ENCODE measurements around the gene REX1BD.

REX1BD gene

DNA sequence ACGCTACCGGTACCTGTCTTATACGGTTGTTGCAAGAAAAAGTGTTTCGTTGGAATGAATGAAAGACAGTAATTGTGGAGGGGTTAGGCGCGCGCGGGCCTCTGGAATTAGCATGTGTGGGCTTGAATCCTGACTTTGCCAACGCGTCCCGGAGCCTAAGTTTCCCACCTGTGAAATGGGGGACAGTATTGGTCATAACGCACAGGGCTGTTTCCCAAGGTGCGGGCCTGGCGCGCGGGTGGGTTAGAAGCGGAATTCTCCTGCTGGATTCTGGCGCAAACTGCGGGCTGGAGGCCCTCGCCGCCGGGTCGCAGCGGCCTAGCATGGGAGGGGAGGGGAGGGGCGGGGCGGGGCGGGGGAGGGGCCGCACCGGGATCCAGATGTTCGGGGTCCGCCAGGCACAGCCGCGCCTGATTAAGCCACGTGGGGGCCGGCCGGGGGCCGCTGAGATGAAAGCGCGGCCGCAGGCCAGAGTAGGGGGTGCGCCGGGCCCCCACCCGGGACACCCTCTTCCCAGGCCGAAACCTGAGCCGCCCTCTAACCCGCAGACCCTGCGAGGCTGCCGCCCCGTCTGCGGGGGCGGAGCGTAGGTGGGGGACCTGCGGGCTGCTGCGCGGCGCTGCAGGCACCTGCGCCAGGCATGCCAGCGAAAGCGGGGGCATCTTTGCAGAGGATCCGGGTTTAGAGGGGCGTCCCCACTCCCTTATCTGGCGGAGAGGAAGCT is 22.9 kb downstream of the REX1BD start:
- H3K4me1 ChIP-seq (ENCODE audit: insufficient read depth, low read length): peaks cover 12% of the 10 kb centered on the region
- DNase-seq (no peak), ATAC-seq (ENCODE audit: insufficient read depth, low read depth) (no peak)
- H3K27ac ChIP-seq (ENCODE audit: low read length): no peak overlapping the region
- H2AFZ ChIP-seq (ENCODE audit: low read depth, low read length): no peak overlapping the region
- H3K4me2 ChIP-seq (ENCODE audit: insufficient read depth, low read length): peak overlapping the region; percentile 77
- no peaks in the 10 kb centered on the region for H3K9me3 ChIP-seq (ENCODE audit: insufficient read depth, low read length, severe bottlenecking)
- no peak overlapping the region; a peak in 1 of 4 replicates for H3K4me3 ChIP-seq (ENCODE audit: low read depth in 1 of 2, low read length in 2 of 2)
- H3K9ac ChIP-seq (ENCODE audit: low read depth, low read length): peak overlapping the region; percentile 46; the same call in 1 of the 2 replicates
- peaks cover 2% of the 10 kb centered on the region; the same call in 1 of the 2 replicates for H4K20me1 ChIP-seq (ENCODE audit: insufficient read depth, low read length)
- peaks cover 35% of the 10 kb centered on the region for H3K27me3 ChIP-seq (ENCODE audit: insufficient read depth, low read length, poor library complexity)
- H3K79me2 ChIP-seq (ENCODE audit: insufficient read depth, low read length): no peaks in the 10 kb centered on the region
- no peaks in the 10 kb centered on the region for H3K36me3 ChIP-seq (ENCODE audit: insufficient read depth, low read length)
- TF ChIP-seq EZH2 (IDR thresholded peaks at IDR 0.05; ENCODE audit: borderline replicate concordance, low read depth, low read length, severe bottlenecking): no peak
- TF ChIP-seq, protein P1, sequence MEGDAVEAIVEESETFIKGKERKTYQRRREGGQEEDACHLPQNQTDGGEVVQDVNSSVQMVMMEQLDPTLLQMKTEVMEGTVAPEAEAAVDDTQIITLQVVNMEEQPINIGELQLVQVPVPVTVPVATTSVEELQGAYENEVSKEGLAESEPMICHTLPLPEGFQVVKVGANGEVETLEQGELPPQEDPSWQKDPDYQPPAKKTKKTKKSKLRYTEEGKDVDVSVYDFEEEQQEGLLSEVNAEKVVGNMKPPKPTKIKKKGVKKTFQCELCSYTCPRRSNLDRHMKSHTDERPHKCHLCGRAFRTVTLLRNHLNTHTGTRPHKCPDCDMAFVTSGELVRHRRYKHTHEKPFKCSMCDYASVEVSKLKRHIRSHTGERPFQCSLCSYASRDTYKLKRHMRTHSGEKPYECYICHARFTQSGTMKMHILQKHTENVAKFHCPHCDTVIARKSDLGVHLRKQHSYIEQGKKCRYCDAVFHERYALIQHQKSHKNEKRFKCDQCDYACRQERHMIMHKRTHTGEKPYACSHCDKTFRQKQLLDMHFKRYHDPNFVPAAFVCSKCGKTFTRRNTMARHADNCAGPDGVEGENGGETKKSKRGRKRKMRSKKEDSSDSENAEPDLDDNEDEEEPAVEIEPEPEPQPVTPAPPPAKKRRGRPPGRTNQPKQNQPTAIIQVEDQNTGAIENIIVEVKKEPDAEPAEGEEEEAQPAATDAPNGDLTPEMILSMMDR (IDR thresholded peaks at IDR 0.05; ENCODE audit: borderline replicate concordance, extremely low read depth, low read length, poor library complexity, severe bottlenecking): no peak

DNA sequence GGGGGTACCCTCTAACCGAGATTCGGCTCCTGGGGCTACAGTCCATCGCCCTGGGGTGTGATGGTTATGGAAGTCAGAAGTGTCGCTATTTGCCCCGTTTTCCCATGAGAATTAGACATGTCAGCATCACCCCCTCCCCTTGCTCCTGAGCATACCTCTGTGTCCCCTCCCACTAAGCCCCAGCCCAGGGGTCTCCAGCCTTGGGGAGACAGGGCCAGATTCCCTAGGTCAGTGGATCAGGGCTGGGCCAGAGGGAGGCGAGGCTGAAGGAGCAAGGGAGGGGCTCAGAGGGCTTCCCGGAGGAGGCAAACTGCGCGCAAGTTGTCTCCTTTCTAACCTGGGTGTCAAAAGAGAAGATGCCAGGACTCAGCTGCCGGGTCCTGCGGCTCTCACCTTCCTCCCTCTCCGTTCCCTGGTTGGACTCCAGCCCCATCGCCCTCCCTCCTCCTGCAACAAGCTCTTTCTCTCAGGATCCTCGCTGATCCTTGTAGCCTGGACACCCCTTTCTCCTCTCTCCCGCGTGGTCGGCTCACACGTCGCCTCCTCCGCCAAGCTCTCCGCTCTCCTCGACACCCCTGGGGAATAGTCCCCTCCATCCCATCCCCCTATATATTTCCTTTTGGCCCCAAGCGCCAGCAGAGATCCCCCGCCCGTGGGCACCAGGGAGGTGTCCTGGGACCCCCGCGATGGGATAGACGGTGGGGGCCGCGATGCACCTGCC is 23.6 kb downstream of the REX1BD start:
- peak overlapping the region in 1 of 2 experiments; percentile 56; a peak in 3 of 4 replicates for H3K4me3 ChIP-seq (ENCODE audit: low read depth in 1 of 2, low read length in 2 of 2)
- TF ChIP-seq EZH2 (IDR thresholded peaks at IDR 0.05; ENCODE audit: borderline replicate concordance, low read depth, low read length, severe bottlenecking): no peak
- TF ChIP-seq, protein P1 (IDR thresholded peaks at IDR 0.05; ENCODE audit: borderline replicate concordance, extremely low read depth, low read length, poor library complexity, severe bottlenecking): no peak
- H3K4me1 ChIP-seq (ENCODE audit: insufficient read depth, low read length): peaks cover 12% of the 10 kb centered on the region
- no peaks in the 10 kb centered on the region for H3K79me2 ChIP-seq (ENCODE audit: insufficient read depth, low read length)
- DNase-seq (no peak), ATAC-seq (ENCODE audit: insufficient read depth, low read depth) (no peak)
- H3K4me2 ChIP-seq (ENCODE audit: insufficient read depth, low read length): peak overlapping the region; percentile 77
- peak overlapping the region; percentile 66 for H2AFZ ChIP-seq (ENCODE audit: low read depth, low read length)
- no peaks in the 10 kb centered on the region for H3K36me3 ChIP-seq (ENCODE audit: insufficient read depth, low read length)
- peak overlapping the region; percentile 46; the same call in 1 of the 2 replicates for H3K9ac ChIP-seq (ENCODE audit: low read depth, low read length)
- H4K20me1 ChIP-seq (ENCODE audit: insufficient read depth, low read length): peaks cover 2% of the 10 kb centered on the region; the same call in 1 of the 2 replicates
- no peak overlapping the region for H3K27ac ChIP-seq (ENCODE audit: low read length)
- no peaks in the 10 kb centered on the region for H3K9me3 ChIP-seq (ENCODE audit: insufficient read depth, low read length, severe bottlenecking)
- H3K27me3 ChIP-seq (ENCODE audit: insufficient read depth, low read length, poor library complexity): peaks cover 35% of the 10 kb centered on the region

GRCh38 chr19:18612772-18613588 is 24.4 kb downstream of the REX1BD start, which contains the start of gene TMEM59L:
Gene TMEM59L, plus strand, starts transcription at chr19:18612870. Its CDS starts 89 bp downstream, at chr19:18612959.
- Histone ChIP-seq H3K79me2 (ENCODE audit: insufficient read depth, low read length) (no peaks in the 10 kb centered on the region), H3K4me2 (ENCODE audit: insufficient read depth, low read length) (peak within 1 kb of the TSS; percentile 77), H3K9me3 (ENCODE audit: insufficient read depth, low read length, severe bottlenecking) (no peaks in the 10 kb centered on the region), H3K4me1 (ENCODE audit: insufficient read depth, low read length) (peaks cover 12% of the 10 kb centered on the region), H3K4me3 (ENCODE audit: low read depth in 1 of 2, low read length in 2 of 2) (peak within 1 kb of the TSS in 1 of 2 experiments; percentile 56; a peak in 3 of 4 replicates), H3K27me3 (ENCODE audit: insufficient read depth, low read length, poor library complexity) (peaks cover 35% of the 10 kb centered on the region), H2AFZ (ENCODE audit: low read depth, low read length) (peak within 1 kb of the TSS; percentile 66), H3K36me3 (ENCODE audit: insufficient read depth, low read length) (no peaks in the 10 kb centered on the region), H4K20me1 (ENCODE audit: insufficient read depth, low read length) (peaks cover 2% of the 10 kb centered on the region; the same call in 1 of the 2 replicates), H3K9ac (ENCODE audit: low read depth, low read length) (peak within 1 kb of the TSS; percentile 46; the same call in 1 of the 2 replicates), H3K27ac (ENCODE audit: low read length) (no peak within 1 kb of the TSS)
- peak; percentile 50 for DNase-seq
- ATAC-seq (ENCODE audit: insufficient read depth, low read depth): peak; percentile 74
- TF ChIP-seq, protein P1 (IDR thresholded peaks at IDR 0.05; ENCODE audit: borderline replicate concordance, extremely low read depth, low read length, poor library complexity, severe bottlenecking): no peak
- TF ChIP-seq EZH2 (IDR thresholded peaks at IDR 0.05; ENCODE audit: borderline replicate concordance, low read depth, low read length, severe bottlenecking): peak; percentile 82
